OCI-LY7 (cell line): ENCODE results near the gene ARHGEF1.

Source experiments
- CTCF ChIP-seq: fragments of 200-600 bp; sonication (generic); conservative IDR thresholded peaks from 2 replicates; pipeline ENCODE4 v1.5.1; 2014; ENCODE audit warnings: mild to moderate bottlenecking, antibody characterized with exemption, low read length, moderate library complexity, mixed read lengths
- EZH2phosphoT487 ChIP-seq: fragments of 200-600 bp; sonication (generic); IDR thresholded peaks from 2 replicates; pipeline ENCODE4 v1.6.1; 2018; ENCODE audit warnings: low read depth, borderline replicate concordance, mild to moderate bottlenecking, mixed run types, antibody characterized with exemption, low read length, moderate library complexity, mixed read lengths

GRCh38 chr19:41921577-41922576 is 38.9 kb downstream of the ARHGEF1 start:
- TF ChIP-seq CTCF (no peak), EZH2phosphoT487 (no peak)
